SU-DHL-6 (cell line): ENCODE measurements around the gene CBLN3.

ENCODE experiments used
- CTCF ChIP-seq: fragments of 200-600 bp; sonication (generic); IDR thresholded peaks from one replicate; pipeline ENCODE4 v1.5.1; 2017; ENCODE audit warnings: antibody characterized with exemption, mild to moderate bottlenecking, low read length, moderate library complexity; ENCODE audit not compliant: insufficient read depth, poor library complexity, severe bottlenecking
- EZH2phosphoT487 ChIP-seq: fragments of 200-600 bp; sonication (generic), shearing (Covaris generic); conservative IDR thresholded peaks from 2 replicates; pipeline ENCODE4 v1.6.1; 2018; ENCODE audit warnings: mild to moderate bottlenecking, antibody characterized with exemption, low read length, moderate library complexity, mixed read lengths

- TF ChIP-seq CTCF, result no peak
- no peak for TF ChIP-seq EZH2phosphoT487
Observed at GRCh38 chr14:24439257-24439656, 9.8 kb upstream of the CBLN3 start.
